Measurements from ENCODE around the gene ADAMTS9. TPM values are rescaled to one million over a fixed set of nuclear protein-coding genes. Genes with fewer than 3 reads are reported as not detected.

The ADAMTS9 gene
- total and polyA plus RNA-seq, 10 of the 15 experiments (the other 5 are each of a cell fraction or from before 2014, with no cell fraction given): 0.08 TPM; not detected in 9

GRCh38 chr3:64594134-64594533 lies 93.7 kb downstream of the ADAMTS9 start:
- H3K4me3 ChIP-seq: no peak overlapping the region
- SMC1A ChIA-PET (ENCODE audit: uncharacterized antibody, unreplicated experiment): no interaction called here
- no peak for FAIRE-seq
- in situ Hi-C loops (cut with MboI): no loop called here
- no peak for DNase-seq (ENCODE audit: low read depth, low spot score)
- no peaks in the 10 kb centered on the region for H3K9me3 ChIP-seq (replicated peaks; ENCODE audit: control insufficient read depth, insufficient read depth, low read length)
- no peaks in the 10 kb centered on the region for H3K79me2 ChIP-seq (ENCODE audit: control insufficient read depth, insufficient read depth, low read length)
- RAD21 ChIA-PET (ENCODE audit: unreplicated experiment): no interaction called here
- H4K20me1 ChIP-seq (ENCODE audit: control insufficient read depth, insufficient read depth): no peaks in the 10 kb centered on the region
- no peak overlapping the region for H2AFZ ChIP-seq (ENCODE audit: control insufficient read depth, low read depth, low read length)
- intact Hi-C loops (cut with micrococcal nuclease; ENCODE audit: unreplicated experiment): no loop called here
- H3K9ac ChIP-seq (ENCODE audit: control insufficient read depth, insufficient read depth, low read length): no peak overlapping the region
- TF ChIP-seq ZNF207 (IDR thresholded peaks at IDR 0.05; ENCODE audit: borderline replicate concordance) (no peak), HCFC1 (IDR thresholded peaks at IDR 0.05; ENCODE audit: low read length) (no peak), KDM1A (IDR thresholded peaks at IDR 0.05; ENCODE audit: borderline replicate concordance) (no peak), BHLHE40 (IDR thresholded peaks at IDR 0.05; ENCODE audit: borderline replicate concordance in 1 of 2, low read depth in 2 of 2, low read length in 1 of 2) (no peak), TCF3 (IDR thresholded peaks at IDR 0.05; ENCODE audit: borderline replicate concordance, insufficient read depth, low read depth, low read length) (no peak), JUNB (IDR thresholded peaks at IDR 0.05) (no peak), HDAC6 (IDR thresholded peaks at IDR 0.05; ENCODE audit: unreplicated experiment) (no peak), GATAD2B (conservative IDR thresholded peaks at IDR 0.05; ENCODE audit: low read depth) (no peak), USF1 (IDR thresholded peaks at IDR 0.05; ENCODE audit: borderline replicate concordance, extremely low read length, insufficient read depth, low read depth, low read length) (no peak)
- TF ChIP-seq, protein P1, sequence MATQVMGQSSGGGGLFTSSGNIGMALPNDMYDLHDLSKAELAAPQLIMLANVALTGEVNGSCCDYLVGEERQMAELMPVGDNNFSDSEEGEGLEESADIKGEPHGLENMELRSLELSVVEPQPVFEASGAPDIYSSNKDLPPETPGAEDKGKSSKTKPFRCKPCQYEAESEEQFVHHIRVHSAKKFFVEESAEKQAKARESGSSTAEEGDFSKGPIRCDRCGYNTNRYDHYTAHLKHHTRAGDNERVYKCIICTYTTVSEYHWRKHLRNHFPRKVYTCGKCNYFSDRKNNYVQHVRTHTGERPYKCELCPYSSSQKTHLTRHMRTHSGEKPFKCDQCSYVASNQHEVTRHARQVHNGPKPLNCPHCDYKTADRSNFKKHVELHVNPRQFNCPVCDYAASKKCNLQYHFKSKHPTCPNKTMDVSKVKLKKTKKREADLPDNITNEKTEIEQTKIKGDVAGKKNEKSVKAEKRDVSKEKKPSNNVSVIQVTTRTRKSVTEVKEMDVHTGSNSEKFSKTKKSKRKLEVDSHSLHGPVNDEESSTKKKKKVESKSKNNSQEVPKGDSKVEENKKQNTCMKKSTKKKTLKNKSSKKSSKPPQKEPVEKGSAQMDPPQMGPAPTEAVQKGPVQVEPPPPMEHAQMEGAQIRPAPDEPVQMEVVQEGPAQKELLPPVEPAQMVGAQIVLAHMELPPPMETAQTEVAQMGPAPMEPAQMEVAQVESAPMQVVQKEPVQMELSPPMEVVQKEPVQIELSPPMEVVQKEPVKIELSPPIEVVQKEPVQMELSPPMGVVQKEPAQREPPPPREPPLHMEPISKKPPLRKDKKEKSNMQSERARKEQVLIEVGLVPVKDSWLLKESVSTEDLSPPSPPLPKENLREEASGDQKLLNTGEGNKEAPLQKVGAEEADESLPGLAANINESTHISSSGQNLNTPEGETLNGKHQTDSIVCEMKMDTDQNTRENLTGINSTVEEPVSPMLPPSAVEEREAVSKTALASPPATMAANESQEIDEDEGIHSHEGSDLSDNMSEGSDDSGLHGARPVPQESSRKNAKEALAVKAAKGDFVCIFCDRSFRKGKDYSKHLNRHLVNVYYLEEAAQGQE (IDR thresholded peaks at IDR 0.05; ENCODE audit: low read depth, low read length): no peak
- no TSS peak for BruUV-seq (replicated peaks)
- 41% methylated on average over 9 of the region's 9 CpGs for WGBS (ENCODE audit: insufficient coverage, insufficient replicate concordance, low lambda C conversion rate, missing lambda C conversion rate)
- H3K36me3 ChIP-seq (ENCODE audit: control insufficient read depth in 2 of 2, insufficient read depth in 2 of 2, low read length in 1 of 2): no peaks in the 10 kb centered on the region
- no peak overlapping the region for H3K4me2 ChIP-seq (ENCODE audit: control insufficient read depth, insufficient read depth)
- no peaks in the 10 kb centered on the region for H3K4me1 ChIP-seq (ENCODE audit: control insufficient read depth, insufficient read depth, low read length)
- POLR2A ChIA-PET: no interaction called here
- H3K27ac ChIP-seq (ENCODE audit: control insufficient read depth, insufficient read depth): no peak overlapping the region
- ATAC-seq: no peak
- H3K27me3 ChIP-seq (replicated peaks in 1 of 2; ENCODE audit: control insufficient read depth in 2 of 2, insufficient read depth in 2 of 2, low read length in 1 of 2): no peaks in the 10 kb centered on the region; a peak in 2 of 4 replicates
- CTCF ChIA-PET: no interaction called here
